ENCODE data around the gene PSMD9.
"Not testable (repeated sequence)": the region's sequence is repeated elsewhere in the genome, so short reads cannot be mapped to it uniquely, and the experiment has no call there.

PSMD9 gene

GRCh38 chr12:121883315-121883660, 5.3 kb upstream of the PSMD9 start:
- Histone ChIP-seq H3K27ac (no peak overlapping the region), H3K36me3 (no peaks in the 10 kb centered on the region), H3K27me3 (no peaks in the 10 kb centered on the region), H3K4me3 (ENCODE audit: low read depth in 1 of 2, low read length in 1 of 2) (no peak overlapping the region), H3K9me3 (no peaks in the 10 kb centered on the region), H3K4me1 (ENCODE audit: control insufficient read depth in 1 of 2, insufficient read depth in 1 of 2, low read depth in 1 of 2, low read length in 1 of 2) (peaks cover 5 to 6% of the 10 kb centered on the region in 2 experiments)
- TF ChIP-seq CTCF (IDR thresholded peaks at IDR 0.05) = no peak

- H3K36me3 ChIP-seq; H3K27me3 ChIP-seq; H3K9me3 ChIP-seq; H3K4me3 ChIP-seq (ENCODE audit: low read depth in 1 of 2, low read length in 1 of 2); H3K27ac ChIP-seq: not testable (repeated sequence)
- peaks cover 20 to 24% of the 10 kb centered on the region in 2 experiments for H3K4me1 ChIP-seq (ENCODE audit: control insufficient read depth in 1 of 2, insufficient read depth in 1 of 2, low read depth in 1 of 2, low read length in 1 of 2)
Measured at GRCh38 chr12:121885129-121885528, 3.5 kb upstream of the PSMD9 start.

- Histone ChIP-seq H3K4me3 (ENCODE audit: low read depth in 1 of 2, low read length in 1 of 2) (peak overlapping the region; percentile 95 to 100), H3K9me3 (no peaks in the 10 kb centered on the region), H3K4me1 (ENCODE audit: control insufficient read depth in 1 of 2, insufficient read depth in 1 of 2, low read depth in 1 of 2, low read length in 1 of 2) (peaks cover 24 to 31% of the 10 kb centered on the region in 2 experiments), H3K27ac (peak overlapping the region; percentile 99), H3K27me3 (no peaks in the 10 kb centered on the region), H3K36me3 (peaks cover 10% of the 10 kb centered on the region)
- no peak for TF ChIP-seq CTCF (IDR thresholded peaks at IDR 0.05)
Measured at GRCh38 chr12:121888083-121888477, 510 bp upstream of the PSMD9 start.

- Histone ChIP-seq H3K9me3 (no peaks in the 10 kb centered on the region), H3K27me3 (no peaks in the 10 kb centered on the region), H3K36me3 (peaks cover 18% of the 10 kb centered on the region), H3K4me1 (ENCODE audit: control insufficient read depth in 1 of 2, insufficient read depth in 1 of 2, low read depth in 1 of 2, low read length in 1 of 2) (peaks cover 24 to 31% of the 10 kb centered on the region in 2 experiments), H3K4me3 (ENCODE audit: low read depth in 1 of 2, low read length in 1 of 2) (peak overlapping the region; percentile 95 to 100), H3K27ac (peak overlapping the region; percentile 99)
- no peak for TF ChIP-seq CTCF (IDR thresholded peaks at IDR 0.05)
Measured at GRCh38 chr12:121889274-121889624, 659 bp downstream of the PSMD9 start.

GRCh38 chr12:121889661-121890060, 1.1 kb downstream of the PSMD9 start:
- H3K27me3 ChIP-seq, H3K9me3 ChIP-seq: not testable (repeated sequence)
- peaks cover 22% of the 10 kb centered on the region for H3K36me3 ChIP-seq
- peaks cover 24 to 31% of the 10 kb centered on the region in 2 experiments for H3K4me1 ChIP-seq (ENCODE audit: control insufficient read depth in 1 of 2, insufficient read depth in 1 of 2, low read depth in 1 of 2, low read length in 1 of 2)
- peak overlapping the region; percentile 95 to 100 for H3K4me3 ChIP-seq (ENCODE audit: low read depth in 1 of 2, low read length in 1 of 2)
- H3K27ac ChIP-seq = peak overlapping the region; percentile 99

GRCh38 chr12:121892673-121893561, 4.3 kb downstream of the PSMD9 start:
- Histone ChIP-seq H3K36me3 (peaks cover 54% of the 10 kb centered on the region), H3K4me3 (ENCODE audit: low read depth in 1 of 2, low read length in 1 of 2) (no peak overlapping the region), H3K4me1 (ENCODE audit: control insufficient read depth in 1 of 2, insufficient read depth in 1 of 2, low read depth in 1 of 2, low read length in 1 of 2) (peaks cover 23 to 28% of the 10 kb centered on the region in 2 experiments), H3K27ac (no peak overlapping the region), H3K9me3 (no peaks in the 10 kb centered on the region), H3K27me3 (no peaks in the 10 kb centered on the region)
- no peak for TF ChIP-seq CTCF (IDR thresholded peaks at IDR 0.05)

Data from neutrophil (primary cell).